Mucosa of gallbladder (tissue), 1 donor: ENCODE data around the gene SBK1. TPM values are rescaled to one million over a fixed set of nuclear protein-coding genes. Genes with fewer than 3 reads are reported as not detected.

Source experiments
- DNase-seq: peaks from one replicate; pipeline ENCODE4 v3.0.0-alpha.2; 2020; ENCODE audit warnings: low spot score
- total RNA-seq: library from RNA; stranded (reverse); gene quantifications from one replicate; pipeline ENCODE4 v1.2.1, GENCODE V29; 2021
- donor health status: DM: no; HTN: no; CAD: no.

The SBK1 gene
- total RNA-seq, 1 donor from 2014 or later: 0.89 TPM

DNA sequence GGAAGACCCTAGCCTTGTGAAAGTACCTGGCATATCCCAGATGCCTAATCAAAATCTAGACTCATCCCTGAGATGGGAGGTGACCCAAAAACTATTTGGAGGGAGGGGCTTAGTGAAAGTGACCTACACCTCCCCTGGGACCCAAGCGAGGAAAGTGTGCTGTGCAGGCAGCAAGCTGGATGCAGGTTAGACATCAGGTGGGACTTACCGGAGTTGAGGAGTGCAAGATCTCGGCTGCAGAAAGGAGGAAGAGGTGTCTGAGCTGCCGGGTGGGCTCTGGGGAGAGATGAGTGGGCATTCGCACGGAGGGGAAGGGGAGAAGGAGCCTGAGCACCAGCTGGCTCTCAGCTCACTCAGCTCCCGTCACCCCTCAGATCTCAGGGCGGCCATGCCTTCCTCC is 10.3 kb upstream of the SBK1 start:
- no peak for DNase-seq

DNA sequence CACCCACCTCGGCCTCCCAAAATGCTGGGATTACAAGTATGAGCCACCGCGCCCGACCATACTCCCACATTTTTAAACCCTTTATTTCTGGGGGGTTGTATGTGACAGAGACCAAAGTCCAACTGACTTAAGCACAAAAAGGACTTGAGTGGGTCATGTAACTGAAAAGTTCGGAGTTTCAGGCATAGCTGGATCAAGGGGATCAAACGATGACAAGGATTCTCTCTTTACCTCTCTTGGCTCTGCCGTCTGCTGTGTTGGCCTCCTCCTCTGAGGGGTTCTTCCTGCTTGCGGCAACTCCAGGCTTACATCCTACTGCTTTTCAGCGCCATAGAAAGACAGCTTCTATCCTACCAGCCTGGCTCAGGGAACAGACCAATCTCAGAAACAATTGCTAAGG is 9.2 kb upstream of the SBK1 start:
- no peak for DNase-seq

DNA sequence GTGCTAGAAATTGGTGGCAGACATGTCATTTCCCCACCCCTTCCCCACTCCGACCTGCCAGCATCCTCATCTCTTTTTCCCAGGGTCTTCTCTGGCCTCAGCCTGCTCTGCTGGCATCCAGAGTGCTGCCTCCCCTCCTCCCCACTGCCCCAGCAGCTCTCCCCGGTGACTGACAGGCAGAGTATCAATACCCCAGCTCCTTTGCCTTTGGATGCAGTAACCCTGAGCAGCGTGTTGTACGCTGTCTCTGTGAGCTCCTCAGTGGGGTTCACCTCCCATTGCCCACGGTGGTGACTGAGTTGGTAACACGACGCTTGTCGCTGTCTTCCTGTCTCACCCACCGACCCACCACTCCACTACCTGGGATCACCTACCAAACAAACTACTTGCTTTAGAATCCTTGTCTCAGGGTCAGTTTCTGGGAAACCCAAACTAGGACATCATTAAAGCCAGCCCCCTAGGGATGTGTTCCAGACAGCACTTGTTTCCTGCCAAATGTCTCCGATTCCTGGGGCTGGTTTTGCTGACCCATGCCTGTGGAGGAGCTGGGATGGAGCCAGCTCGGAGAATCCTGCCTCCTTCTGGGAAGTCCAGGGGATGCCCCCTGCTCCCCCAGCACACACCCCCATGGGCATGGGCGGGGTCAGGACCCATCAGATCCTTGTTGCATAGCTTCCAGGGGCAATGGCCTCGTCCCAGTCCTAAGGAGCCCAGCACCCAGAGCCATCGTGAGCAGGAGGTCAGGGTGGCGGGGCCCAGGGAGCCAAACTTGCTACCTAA is 8.3 kb upstream of the SBK1 start:
- DNase-seq: no peak

DNA sequence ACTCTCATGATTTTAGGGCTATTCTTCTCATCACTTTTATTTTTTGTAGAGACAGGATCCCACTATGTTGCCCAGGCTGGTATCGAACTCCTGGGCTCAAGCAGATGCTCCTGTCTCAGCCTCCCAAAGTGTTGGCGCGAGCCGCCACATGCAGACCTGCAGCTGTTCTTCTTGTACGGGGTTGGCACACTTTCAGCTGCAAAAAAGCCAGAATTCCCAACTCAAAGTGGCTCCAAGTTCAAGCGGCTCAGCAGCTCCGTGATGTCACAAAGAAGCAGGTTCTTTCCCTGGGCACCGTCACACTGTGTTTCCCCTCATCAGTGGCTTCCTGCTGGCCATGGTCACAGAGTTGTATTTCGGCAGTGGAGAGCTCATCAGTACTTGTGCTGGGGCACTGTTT is 6.7 kb upstream of the SBK1 start:
- no peak for DNase-seq

DNA sequence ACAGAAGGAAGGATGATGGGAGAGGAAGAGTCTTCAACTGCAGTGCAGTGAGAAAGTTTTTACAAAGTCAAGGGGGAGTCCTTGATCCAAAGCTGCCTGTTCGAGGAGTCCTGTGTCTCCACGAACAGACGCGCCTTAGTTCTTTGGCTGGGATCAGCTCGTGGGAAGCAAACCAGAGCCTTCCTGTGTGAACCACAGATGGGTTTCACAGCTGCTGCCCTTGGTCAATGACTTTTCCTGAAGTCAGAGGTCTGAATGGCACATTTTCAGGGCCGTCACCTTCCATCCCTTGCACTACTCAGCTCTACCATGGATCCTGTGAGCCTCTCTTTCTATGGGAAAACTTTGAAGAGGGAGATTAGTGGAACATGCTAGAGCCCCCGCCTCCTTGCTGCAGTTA is 4.2 kb upstream of the SBK1 start:
- DNase-seq: no peak

DNA sequence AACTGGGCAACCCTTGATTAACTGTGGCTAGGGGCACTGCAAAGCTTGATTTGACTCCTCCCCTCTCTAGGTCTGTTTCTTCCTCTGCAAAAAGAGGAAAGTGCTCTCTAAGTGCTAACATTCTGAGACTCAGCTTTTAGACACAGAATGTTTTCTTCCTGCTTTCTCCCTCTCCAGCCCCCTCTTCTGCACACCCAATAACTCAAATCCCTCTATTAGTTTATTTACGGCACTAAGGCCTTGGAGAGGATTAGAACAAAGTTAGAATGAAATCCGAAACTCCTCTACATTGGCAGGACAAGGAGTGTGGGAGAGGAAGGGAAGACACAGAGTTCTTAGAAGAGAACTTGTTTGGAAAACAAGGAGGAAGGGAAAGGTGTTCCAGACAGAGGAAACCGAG is 3.3 kb upstream of the SBK1 start:
- DNase-seq: no peak

DNA sequence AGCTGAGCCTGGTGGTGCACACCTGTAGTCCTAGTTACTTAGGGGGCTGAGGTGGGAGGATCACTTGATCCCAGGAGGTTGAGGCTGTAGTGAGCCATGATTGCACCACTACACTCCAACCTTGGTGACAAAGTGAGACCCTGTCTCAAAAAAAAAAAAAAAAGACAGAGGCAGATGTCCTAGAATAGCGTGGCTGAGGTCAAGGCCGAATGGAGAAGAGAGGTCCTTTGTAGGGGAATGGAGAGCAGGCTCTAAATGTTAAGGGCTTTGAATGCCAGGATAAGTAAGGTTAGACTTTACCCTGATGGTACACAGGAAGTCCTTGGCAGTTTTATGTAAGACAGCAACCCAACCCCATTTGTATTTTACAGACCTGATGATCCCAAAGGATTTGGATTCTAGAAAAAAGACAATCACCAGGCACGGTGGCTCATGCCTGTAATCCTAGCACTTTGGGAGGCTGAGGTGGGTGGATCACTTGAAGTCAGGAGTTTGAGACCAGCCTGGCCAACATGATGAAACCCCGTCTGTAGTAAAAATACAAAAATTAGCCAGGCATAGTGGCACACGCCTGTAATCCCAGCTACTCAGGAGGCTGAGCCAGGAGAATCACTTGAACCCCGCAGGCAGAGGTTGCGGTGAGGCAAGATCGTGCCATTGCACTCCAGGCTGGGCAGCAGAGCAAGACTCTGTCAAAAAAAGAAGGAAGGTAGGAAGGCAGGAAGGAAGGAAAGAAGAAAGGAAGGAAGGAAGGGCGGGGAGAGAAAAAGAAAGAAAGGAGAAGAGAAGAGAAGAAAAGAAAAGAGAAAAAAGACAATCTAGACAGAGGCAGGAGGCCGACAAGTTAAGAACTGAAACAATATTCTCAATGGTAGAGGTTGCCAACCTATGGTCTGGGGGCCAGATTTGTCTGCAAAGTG is 2.1 kb upstream of the SBK1 start:
- no peak for DNase-seq

DNA sequence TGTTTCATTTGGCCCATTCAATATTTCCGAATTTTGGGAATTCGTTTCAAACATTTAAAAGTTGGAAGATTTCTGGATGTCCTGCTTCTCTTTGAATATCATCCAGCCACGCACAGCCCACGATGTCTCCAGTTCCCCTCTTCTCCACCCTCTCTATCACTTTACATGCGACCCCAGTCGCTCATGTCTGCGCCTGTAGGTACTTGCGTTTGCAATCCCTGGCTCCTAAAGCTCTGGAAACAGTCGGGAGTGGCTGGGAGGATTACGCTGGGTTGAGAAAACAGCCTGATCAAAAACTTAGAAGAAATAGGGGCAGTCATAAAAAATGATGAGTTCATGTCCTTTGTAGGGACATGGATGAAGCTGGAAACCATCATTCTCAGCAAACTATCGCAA is 1.5 kb upstream of the SBK1 start:
- no peak for DNase-seq

DNA sequence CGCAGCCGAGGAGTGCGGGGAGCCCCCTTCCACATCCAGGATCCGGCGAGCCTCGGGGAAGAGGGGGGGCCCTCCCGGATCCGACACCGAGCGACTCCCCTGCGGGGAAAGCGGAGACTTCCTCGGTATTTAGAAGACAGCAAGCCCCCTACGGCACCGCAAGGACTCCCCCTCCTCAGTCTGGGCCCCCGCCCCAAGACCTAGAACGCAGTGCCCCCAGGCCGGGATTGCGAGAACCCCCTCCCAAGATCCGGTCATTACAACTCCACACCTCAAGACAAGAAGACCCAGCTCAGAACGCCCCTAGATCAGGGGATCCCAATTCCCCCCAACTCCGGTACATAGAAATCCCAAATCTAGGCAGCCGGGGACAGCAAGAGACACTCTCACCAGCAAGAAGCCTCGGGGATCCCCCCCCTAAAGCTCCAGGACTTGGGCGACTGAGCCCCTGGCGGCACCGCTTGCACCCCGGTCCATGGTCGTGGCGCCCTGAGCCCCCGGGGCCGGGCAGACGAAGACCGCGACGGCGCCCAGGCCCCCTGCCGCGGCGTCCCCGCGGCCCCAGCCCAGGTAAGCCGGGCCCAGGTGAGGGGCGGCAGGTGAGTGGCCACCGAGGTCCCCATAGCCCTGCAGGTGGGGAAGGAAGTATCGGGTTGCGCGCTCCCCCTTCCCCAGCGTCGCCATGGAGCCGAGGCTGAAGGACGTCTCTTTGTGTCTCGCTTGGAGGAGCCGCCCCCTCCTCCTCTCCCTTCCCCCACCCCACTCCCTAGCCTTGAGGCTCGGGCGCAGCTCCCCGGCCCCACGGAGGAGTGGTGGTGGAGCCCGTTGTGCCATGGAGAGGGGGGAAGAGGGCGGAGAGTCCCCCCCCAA is 641 bp downstream of the SBK1 start:
- no peak for DNase-seq

DNA sequence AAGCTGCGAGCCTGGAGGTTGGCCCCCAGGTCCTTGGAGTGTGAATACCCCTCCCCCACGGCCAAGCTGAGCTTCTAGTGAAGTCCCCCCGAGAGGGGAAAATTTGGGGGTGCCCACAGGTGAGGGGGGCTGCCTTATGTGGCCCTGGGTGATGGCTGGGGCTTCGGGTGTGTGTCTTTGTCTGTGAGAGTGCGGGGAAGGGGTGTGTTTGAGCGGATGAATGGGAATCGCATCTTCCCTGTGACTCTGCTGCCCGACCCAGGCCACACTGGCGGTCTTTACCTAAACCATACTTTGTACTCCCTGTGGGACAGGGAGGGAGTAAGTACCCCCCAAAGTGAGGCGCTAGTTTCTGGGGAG is 1.3 kb downstream of the SBK1 start:
- DNase-seq: no peak

DNA sequence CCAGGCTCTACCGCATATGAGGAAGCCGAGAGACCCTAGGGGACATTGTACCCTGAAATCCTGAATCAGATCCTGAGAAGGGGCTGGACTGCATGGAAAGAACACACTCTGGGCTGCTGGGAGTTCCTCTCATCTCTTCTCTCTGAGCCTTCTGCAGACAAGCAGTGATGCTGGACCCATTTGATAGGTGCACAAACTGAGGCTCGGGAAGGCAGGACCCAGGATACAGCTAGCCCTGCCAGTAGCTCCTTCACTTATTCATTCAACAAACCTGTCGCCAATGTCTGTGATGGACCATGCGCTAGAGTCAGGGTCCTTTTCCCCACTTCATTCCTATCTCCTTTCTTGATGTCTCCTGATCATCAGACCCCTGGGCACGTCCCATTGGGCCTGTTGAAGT is 1.9 kb downstream of the SBK1 start:
- no peak for DNase-seq

DNA sequence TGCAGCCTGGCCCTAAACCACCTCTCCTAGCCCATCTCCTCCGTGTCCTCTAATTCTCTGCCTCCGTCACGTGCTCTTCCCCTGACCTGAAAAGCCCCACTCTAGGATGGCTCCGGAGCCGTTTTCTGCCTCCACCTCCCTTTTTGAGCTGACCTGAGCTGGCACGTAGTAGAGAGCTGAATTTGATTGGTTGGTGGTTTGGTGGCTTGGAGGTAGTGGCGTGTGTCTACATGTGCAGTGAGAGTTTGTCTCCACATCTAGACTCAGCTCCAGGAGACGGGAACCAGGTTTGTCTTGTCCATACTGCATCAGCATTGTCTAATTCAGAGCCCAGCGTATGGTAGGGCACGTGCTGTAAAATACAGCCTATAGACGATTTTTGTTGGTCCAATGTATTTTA is 3.0 kb downstream of the SBK1 start:
- no peak for DNase-seq

DNA sequence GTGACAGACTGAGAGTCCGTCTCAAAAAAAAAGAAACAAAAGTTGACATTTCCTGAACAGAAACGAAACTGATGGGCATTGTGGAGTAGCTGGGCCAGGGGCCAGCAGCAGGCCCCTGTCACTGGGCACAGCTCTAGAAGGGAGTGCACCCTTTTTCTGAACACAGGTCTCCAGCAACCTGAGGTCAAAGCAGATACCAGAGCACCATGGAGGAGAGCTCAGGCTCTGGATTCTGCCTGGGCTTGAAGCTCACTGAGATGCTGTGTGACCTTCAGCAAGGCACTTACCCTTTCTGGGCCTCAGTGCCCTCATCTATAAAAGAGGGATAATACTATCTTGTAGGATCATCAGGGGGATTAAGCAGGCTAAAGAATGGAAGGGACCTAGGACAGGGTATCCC is 5.0 kb downstream of the SBK1 start:
- no peak for DNase-seq

DNA sequence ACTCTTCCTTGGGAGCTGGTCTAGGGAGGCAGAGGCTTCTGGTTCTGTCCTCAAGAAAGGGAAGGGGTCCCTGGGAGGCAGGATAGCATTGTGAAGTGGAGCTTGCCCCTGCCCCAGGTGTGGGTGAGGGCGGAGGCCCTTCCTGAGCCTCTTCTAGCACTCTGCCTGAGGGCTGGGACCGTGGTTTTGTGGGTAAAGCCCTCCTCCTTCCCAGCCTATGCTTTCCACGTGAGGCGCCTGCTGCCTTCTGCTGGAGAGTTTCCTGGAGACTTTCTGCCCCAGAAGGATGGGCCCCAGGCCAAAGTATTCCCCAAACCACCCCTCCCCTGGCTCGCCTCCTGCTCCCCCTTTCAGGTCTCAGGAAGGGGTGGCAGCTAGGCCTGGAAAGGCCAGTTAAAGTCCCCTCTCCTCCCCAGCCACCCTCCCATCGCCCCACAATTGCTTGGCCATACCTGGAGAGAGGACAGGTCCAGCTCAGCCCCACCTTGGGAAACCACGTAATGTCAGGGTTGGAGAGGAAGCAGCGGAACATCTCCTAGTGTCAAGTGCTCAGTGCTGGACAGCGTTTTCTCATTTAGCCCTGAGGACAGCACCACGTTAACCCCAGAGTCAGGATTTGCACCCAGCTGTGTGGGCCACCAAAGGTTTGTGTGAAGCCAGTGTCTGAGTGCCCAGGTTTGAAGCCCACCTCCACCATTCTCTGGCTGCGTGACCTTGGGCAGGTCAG is 5.6 kb downstream of the SBK1 start:
- DNase-seq: no peak

DNA sequence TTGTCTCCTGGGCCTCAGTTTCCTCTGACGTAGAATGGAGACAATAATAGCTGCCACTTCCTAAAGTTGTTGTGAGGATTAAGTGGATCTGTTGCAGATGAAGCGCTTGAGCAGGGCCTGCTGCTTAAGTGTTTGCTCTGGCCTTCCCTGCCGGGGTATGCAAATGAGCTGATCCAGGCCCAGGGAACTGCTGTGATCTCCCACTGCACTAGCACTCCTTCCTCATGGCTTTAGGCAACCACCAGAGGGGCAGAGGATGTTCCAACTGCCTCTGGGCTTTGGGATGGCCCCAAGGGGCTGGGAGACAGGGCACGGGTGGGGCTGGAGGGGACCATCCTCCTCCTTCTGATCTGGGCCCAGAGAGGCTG is 6.2 kb downstream of the SBK1 start:
- no peak for DNase-seq

DNA sequence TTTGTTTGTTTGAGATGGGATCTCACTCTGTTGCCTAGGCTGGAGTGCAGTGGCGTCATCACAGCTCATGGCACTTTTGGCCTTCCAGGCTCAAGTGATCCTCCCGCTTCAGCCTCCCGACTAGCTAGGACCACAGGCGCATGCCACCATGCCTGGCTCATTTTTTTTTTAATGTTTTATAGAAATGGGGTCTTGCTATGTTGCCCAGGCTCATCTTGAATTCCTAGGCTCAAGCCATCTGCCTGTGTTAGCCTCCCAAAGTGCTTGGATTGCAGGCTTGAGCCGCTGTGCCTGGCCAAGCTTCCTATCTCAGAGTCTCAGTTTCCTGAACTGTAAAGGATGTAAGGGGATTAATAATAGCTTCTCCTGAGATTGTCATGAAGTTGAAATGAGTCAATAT is 8.0 kb downstream of the SBK1 start:
- no peak for DNase-seq

DNA sequence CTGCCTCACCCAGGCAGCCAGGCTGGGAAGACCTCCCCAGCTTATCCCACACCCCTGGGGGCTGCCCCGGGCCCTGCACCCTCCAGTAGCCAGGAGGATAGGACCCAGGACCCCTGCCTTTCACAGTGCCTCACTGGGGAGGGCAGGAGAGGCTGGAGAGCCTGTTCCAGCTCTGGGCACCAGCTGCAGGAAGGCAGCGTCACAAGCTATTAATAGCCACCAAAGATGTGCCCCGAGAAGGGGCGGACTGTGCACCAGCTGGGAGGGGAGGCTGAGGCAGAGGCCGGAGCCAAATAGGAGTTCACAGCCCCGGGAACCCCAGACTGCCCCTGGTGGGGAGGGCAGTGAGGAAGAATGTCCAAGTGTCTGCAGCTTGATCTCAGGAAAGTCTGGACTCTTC is 8.8 kb downstream of the SBK1 start:
- DNase-seq: no peak

DNA sequence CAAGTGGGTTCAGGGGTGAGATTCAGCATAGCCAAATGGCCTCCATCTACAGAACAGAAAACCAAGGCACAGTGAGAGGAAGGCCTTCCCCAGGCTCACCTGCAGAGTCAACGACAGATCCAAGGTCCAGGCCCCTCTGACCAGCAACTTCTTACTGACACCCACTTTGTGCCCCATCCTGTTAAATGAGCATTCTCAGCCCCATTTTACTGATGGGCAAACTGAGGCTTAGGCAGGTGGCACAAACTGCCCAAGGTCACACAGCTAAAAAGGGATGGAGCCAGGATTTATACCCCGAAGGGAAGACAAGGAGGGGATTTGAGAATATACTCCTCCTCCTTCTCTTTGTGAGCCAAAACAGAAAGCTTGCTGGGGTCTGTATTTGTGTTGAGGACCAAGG is 9.3 kb downstream of the SBK1 start:
- DNase-seq: no peak

DNA sequence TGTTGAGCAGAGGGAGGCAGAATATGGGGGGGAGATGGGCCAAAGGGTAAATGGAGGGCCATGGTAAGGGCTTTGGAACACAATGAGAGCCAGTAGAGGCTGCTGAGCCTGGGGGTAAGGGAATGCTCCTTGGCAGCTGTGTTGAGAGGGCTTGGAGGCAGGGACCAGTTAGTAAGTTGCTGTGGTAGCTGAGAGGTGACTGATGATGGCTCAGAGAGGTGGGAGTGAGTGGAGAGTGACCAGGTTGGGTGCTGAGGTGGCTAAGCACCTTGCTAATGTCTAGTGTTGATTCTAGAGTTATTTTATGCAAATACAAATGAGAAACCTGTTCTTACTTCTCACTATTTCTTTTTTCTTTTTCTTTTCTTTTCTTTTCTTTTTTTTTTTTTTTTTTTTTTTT is 10.8 kb downstream of the SBK1 start:
- no peak for DNase-seq

DNA sequence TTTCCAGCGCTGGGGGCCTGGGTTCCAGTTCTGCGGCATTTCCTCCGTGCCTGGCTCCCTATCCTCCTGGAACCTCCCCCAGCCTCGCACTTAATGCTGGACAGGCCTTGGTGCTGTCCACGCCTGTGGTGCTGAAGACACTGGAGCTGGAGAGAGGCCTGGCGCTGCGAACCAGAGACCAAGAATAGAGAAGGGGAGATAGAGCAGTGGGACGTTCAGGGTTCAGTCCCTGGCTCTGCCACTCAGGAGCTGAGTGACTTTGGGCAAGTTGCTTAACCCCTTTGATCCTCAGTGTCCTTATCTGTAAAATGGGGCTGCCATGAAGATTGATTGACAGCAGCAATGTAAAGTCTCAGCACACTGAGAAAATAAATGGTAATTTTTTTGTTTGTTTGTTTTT is 11.9 kb downstream of the SBK1 start:
- DNase-seq: peak; percentile 40

DNA sequence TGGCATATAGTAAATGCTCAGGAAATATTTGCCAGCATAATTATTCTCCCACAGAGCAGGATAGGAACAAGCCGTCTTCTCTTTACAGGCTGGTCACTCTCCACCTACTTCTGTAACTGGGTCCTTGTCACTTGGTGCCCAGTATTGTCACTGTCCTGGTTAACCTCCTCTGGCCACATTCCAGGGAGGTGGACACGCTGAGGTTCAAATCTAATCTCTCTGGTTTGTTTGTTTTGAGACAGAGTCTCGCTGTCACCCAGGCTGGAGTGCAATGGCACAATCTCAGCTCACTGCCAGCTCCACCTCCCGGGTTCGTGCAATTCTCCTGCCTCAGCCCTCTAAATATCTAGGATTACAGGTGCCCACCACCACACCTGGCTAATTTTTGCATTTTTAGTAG is 15.6 kb downstream of the SBK1 start:
- DNase-seq: no peak
